Measurements from ENCODE around the gene CTNNA3. TPM values are rescaled to one million over a fixed set of nuclear protein-coding genes. Genes with fewer than 3 reads are reported as not detected.

CTNNA3 gene
- total RNA-seq, result not detected in 2 replicates

GRCh38 chr10:67696029-67696428, at the start of gene CTNNA3:
Gene CTNNA3, minus strand, starts transcription at chr10:67696195.
- peak within 1 kb of the TSS; percentile 37 for H3K4me2 ChIP-seq (ENCODE audit: insufficient read depth, low read length)
- no peaks in the 10 kb centered on the region for H4K20me1 ChIP-seq (ENCODE audit: insufficient read depth, low read length)
- DNase-seq (ENCODE audit: insufficient read length, low spot score, missing footprints), result no peak
- TF ChIP-seq, protein P1, sequence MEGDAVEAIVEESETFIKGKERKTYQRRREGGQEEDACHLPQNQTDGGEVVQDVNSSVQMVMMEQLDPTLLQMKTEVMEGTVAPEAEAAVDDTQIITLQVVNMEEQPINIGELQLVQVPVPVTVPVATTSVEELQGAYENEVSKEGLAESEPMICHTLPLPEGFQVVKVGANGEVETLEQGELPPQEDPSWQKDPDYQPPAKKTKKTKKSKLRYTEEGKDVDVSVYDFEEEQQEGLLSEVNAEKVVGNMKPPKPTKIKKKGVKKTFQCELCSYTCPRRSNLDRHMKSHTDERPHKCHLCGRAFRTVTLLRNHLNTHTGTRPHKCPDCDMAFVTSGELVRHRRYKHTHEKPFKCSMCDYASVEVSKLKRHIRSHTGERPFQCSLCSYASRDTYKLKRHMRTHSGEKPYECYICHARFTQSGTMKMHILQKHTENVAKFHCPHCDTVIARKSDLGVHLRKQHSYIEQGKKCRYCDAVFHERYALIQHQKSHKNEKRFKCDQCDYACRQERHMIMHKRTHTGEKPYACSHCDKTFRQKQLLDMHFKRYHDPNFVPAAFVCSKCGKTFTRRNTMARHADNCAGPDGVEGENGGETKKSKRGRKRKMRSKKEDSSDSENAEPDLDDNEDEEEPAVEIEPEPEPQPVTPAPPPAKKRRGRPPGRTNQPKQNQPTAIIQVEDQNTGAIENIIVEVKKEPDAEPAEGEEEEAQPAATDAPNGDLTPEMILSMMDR (IDR thresholded peaks at IDR 0.05; ENCODE audit: extremely low read depth, low read depth, low read length), result no peak
- peaks cover 11% of the 10 kb centered on the region for H3K27me3 ChIP-seq (ENCODE audit: insufficient read depth, low read length)
- no peaks in the 10 kb centered on the region for H3K4me1 ChIP-seq (ENCODE audit: insufficient read depth, low read length)
- no peak within 1 kb of the TSS for H2AFZ ChIP-seq (ENCODE audit: low read length)
- H3K36me3 ChIP-seq (ENCODE audit: insufficient read depth, low read length), result no peaks in the 10 kb centered on the region
- no peaks in the 10 kb centered on the region for H3K79me2 ChIP-seq (ENCODE audit: insufficient read depth, low read length)
- H3K27ac ChIP-seq (ENCODE audit: low read depth, low read length), result no peak within 1 kb of the TSS
- no peaks in the 10 kb centered on the region for H3K9me3 ChIP-seq (ENCODE audit: low read depth, low read length)
- no peak within 1 kb of the TSS for H3K4me3 ChIP-seq (ENCODE audit: insufficient read depth, low read length)

- DNase-seq (ENCODE audit: insufficient read length, low spot score, missing footprints), result no peak
- no peak overlapping the region for H3K4me3 ChIP-seq (ENCODE audit: insufficient read depth, low read length)
- no peaks in the 10 kb centered on the region for H3K4me1 ChIP-seq (ENCODE audit: insufficient read depth, low read length)
Observed at GRCh38 chr10:67735430-67735829, 39.4 kb upstream of the CTNNA3 start.

GRCh38 chr10:67733511-67733910, 37.5 kb upstream of the CTNNA3 start:
- DNase-seq (ENCODE audit: insufficient read length, low spot score, missing footprints), result no peak
- no peak overlapping the region for H2AFZ ChIP-seq (ENCODE audit: low read length)
- H4K20me1 ChIP-seq (ENCODE audit: insufficient read depth, low read length), result no peaks in the 10 kb centered on the region
- H3K4me2 ChIP-seq (ENCODE audit: insufficient read depth, low read length), result no peak overlapping the region
- no peaks in the 10 kb centered on the region for H3K79me2 ChIP-seq (ENCODE audit: insufficient read depth, low read length)
- no peak overlapping the region for H3K27ac ChIP-seq (ENCODE audit: low read depth, low read length)
- no peaks in the 10 kb centered on the region for H3K4me1 ChIP-seq (ENCODE audit: insufficient read depth, low read length)
- H3K27me3 ChIP-seq (ENCODE audit: insufficient read depth, low read length), result no peaks in the 10 kb centered on the region
- H3K4me3 ChIP-seq (ENCODE audit: insufficient read depth, low read length), result no peak overlapping the region
- no peaks in the 10 kb centered on the region for H3K9me3 ChIP-seq (ENCODE audit: low read depth, low read length)
- TF ChIP-seq, protein P1 (IDR thresholded peaks at IDR 0.05; ENCODE audit: extremely low read depth, low read depth, low read length), result no peak
- H3K36me3 ChIP-seq (ENCODE audit: insufficient read depth, low read length), result no peaks in the 10 kb centered on the region

More at GRCh38 chr10:67735430-67735829, 39.4 kb upstream of the CTNNA3 start:
- TF ChIP-seq, protein P1 (IDR thresholded peaks at IDR 0.05; ENCODE audit: extremely low read depth, low read depth, low read length), result no peak
- Histone ChIP-seq H4K20me1 (ENCODE audit: insufficient read depth, low read length) (no peaks in the 10 kb centered on the region), H3K9me3 (ENCODE audit: low read depth, low read length) (no peaks in the 10 kb centered on the region), H2AFZ (ENCODE audit: low read length) (no peak overlapping the region), H3K27me3 (ENCODE audit: insufficient read depth, low read length) (no peaks in the 10 kb centered on the region), H3K27ac (ENCODE audit: low read depth, low read length) (no peak overlapping the region), H3K36me3 (ENCODE audit: insufficient read depth, low read length) (no peaks in the 10 kb centered on the region), H3K4me2 (ENCODE audit: insufficient read depth, low read length) (no peak overlapping the region), H3K79me2 (ENCODE audit: insufficient read depth, low read length) (no peaks in the 10 kb centered on the region)

- Histone ChIP-seq H3K79me2 (ENCODE audit: insufficient read depth, low read length) (no peaks in the 10 kb centered on the region), H3K4me1 (ENCODE audit: insufficient read depth, low read length) (no peaks in the 10 kb centered on the region), H4K20me1 (ENCODE audit: insufficient read depth, low read length) (no peaks in the 10 kb centered on the region), H2AFZ (ENCODE audit: low read length) (no peak overlapping the region), H3K4me2 (ENCODE audit: insufficient read depth, low read length) (no peak overlapping the region), H3K4me3 (ENCODE audit: insufficient read depth, low read length) (no peak overlapping the region), H3K9me3 (ENCODE audit: low read depth, low read length) (no peaks in the 10 kb centered on the region), H3K27ac (ENCODE audit: low read depth, low read length) (no peak overlapping the region), H3K36me3 (ENCODE audit: insufficient read depth, low read length) (no peaks in the 10 kb centered on the region), H3K27me3 (ENCODE audit: insufficient read depth, low read length) (no peaks in the 10 kb centered on the region)
- TF ChIP-seq, protein P1 (IDR thresholded peaks at IDR 0.05; ENCODE audit: extremely low read depth, low read depth, low read length), result no peak
- no peak for DNase-seq (ENCODE audit: insufficient read length, low spot score, missing footprints)
Observed at GRCh38 chr10:67725567-67725966, 29.6 kb upstream of the CTNNA3 start.

Measured in osteoblast (primary cell).